ENCODE data around the gene ASAH2.

- TF ChIP-seq CTCF (IDR thresholded peaks at IDR 0.05) (no peak), POLR2A (IDR thresholded peaks at IDR 0.05) (no peak), POLR2AphosphoS5 (IDR thresholded peaks at IDR 0.05) (no peak), EP300 (IDR thresholded peaks at IDR 0.05) (no peak)
Measured at GRCh38 chr10:50281210-50281966, 30.1 kb upstream of the ASAH2 start.

Data from suprapubic skin (tissue), 4 donors.